Measurements from ENCODE around the gene BCL2L1.
"Not testable (repeated sequence)": the region's sequence is repeated elsewhere in the genome, so short reads cannot be mapped to it uniquely, and the experiment has no call there.

The BCL2L1 gene

GRCh38 chr20:31674895-31675827 lies 47.5 kb downstream of the BCL2L1 start:
- no peak for DNase-seq (ENCODE audit: low read depth, low spot score)

DNA sequence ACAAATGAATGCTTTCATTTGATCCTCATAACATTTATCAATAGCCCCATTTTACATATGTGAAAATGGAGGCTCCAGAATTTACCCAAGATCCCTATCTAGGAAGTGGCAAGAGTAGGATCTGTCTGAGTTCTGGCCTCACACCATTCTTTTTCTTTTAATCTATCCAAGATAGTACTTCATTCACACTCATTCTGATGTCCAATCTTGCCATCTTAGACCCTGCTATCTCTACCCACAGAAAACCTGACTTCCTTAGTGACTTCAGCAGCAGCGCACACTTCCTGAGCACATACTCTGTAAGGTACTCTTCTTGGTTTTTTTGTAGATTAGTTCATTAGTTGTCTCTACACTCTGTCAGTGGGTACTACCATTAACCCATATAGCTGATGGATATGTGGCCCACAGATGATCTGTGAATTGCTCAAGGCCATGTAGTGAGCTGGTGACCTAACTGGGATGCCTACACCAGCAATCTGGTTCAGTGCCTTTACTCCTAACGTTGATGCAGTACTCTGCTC lies 48.7 kb downstream of the BCL2L1 start:
- DNase-seq (ENCODE audit: low read depth, low spot score): no peak

DNA sequence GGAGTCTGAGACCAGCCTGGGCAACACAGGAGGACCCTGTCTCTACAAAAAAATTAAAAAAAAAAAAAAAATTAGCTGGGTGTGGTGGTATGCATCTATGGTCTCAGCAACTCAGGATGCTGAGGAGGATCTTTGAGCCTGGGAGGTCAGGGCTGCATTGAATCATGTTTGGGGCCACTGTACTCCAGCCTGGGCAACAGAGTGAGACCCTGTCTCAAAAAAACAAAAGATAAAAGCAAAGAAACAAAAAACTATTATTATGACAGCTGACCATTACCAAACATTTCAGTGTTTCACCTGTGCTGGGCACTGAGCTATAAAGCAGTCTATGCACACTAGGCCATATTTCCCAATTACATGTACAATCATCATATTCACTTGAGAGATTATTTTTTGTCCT lies 49.2 kb downstream of the BCL2L1 start:
- DNase-seq (ENCODE audit: low read depth, low spot score): no peak

GRCh38 chr20:31671324-31671723 lies 51.3 kb downstream of the BCL2L1 start:
- DNase-seq (ENCODE audit: low read depth, low spot score): no peak

- no peak for DNase-seq (ENCODE audit: low read depth, low spot score)
Observed at GRCh38 chr20:31670371-31671228, 52.1 kb downstream of the BCL2L1 start.

DNA sequence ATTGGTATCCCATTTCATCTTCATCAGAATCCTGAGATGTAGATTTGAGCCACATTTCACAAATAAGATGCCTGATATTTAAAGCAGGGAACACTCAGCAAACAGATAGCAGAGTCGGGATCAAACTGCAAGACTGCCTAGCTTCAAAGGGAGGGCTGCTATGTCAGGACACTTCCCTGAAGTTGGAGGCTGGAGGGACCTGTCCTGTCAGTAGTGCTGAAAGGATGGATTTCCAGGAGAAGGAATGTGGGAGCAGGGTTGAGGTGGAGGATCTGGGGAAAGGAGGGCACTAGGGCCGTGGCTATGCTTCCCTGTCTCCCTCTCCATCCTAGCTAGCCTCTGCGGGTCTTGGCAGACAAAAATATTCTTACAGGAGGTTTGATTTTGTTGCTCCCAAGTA lies 52.8 kb downstream of the BCL2L1 start:
- no peak for DNase-seq (ENCODE audit: low read depth, low spot score)

GRCh38 chr20:31668944-31669343 lies 53.7 kb downstream of the BCL2L1 start:
- not testable (repeated sequence) for DNase-seq (ENCODE audit: low read depth, low spot score)

DNA sequence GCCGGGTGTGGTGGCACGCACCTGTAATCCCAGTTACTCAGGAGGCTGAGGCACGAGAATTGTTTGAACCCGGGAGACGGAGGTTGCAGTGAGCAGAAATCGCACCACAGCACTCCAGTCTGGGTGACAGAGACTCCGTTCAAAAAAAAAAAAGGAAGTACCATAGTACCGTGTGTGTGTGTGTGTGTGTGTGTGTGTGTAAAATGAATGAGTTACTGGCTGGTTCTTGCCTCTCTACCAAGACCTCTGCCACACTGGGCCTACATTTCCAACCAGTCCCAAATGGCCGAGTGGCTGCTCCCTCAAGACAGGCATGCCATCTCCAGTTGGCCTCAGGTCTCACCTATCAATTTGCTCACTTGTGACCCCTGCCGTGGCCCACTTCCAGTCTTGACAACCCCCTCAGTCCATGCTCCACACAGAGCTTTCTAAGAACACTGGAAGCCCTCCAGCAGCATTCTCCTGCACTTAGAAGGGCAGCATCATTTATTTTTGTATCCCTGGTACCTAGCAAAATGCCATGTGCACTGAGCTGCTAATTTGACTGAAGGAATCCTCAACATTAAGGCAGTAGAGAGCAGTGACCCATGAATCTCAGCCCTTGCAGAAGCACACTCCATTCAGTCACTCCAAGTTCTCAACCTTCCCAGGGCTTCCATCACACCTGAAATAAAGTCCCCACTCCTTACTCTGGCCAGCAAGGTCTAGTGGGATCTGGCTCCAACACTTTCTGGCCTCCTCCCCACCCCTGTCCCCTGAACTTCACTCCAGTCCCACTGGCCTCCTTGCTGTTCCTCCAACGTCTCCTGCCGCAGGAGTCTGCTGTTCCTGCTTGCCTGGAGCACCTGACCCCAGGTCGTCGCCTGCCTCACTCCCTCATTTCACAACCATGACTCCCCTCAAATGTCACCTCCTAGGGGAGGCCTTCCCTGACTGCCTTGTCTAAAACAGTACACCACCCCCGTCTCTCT lies 55.1 kb downstream of the BCL2L1 start:
- DNase-seq (ENCODE audit: low read depth, low spot score): no peak

- DNase-seq (ENCODE audit: low read depth, low spot score): no peak
Observed at GRCh38 chr20:31666258-31667042, 56.2 kb downstream of the BCL2L1 start.

- no peak for DNase-seq (ENCODE audit: low read depth, low spot score)
Observed at GRCh38 chr20:31665753-31666152, 56.9 kb downstream of the BCL2L1 start.

DNA sequence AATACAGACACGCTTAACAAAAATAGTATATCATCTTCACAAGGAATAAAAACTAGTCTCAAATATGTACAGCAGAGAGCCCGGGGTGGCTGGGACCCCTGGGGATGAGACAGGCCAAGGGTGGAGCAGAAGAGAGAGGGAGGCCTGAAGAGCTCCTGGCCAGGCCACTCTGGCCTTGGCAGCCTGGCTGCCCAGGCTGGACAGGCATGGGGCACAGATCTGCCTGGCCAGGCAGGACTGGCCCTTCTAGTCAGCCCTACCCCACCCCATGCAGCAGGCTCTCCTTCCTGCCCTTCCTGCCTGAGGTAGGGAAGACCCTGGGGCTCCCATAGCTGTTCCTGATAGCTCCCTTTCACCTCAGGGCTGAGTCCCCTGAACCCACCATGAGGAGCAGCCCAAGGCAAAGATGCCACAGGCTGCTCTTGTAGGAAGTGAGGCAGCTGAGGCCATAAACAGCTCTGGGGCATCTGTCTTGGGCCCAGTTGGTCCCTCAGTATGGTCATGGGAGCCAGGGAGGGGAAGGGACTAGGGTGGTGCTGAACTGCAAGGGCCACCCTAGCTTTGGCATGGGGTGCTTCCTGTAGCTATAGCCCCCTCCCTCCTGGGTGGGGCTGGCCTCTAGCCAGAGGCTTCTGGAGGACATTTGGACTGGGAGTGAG lies 57.8 kb downstream of the BCL2L1 start:
- no peak for DNase-seq (ENCODE audit: low read depth, low spot score)

GRCh38 chr20:31663838-31664695 lies 58.6 kb downstream of the BCL2L1 start:
- no peak for DNase-seq (ENCODE audit: low read depth, low spot score)

GRCh38 chr20:31663524-31663837 lies 59.2 kb downstream of the BCL2L1 start:
- DNase-seq (ENCODE audit: low read depth, low spot score): no peak

DNA sequence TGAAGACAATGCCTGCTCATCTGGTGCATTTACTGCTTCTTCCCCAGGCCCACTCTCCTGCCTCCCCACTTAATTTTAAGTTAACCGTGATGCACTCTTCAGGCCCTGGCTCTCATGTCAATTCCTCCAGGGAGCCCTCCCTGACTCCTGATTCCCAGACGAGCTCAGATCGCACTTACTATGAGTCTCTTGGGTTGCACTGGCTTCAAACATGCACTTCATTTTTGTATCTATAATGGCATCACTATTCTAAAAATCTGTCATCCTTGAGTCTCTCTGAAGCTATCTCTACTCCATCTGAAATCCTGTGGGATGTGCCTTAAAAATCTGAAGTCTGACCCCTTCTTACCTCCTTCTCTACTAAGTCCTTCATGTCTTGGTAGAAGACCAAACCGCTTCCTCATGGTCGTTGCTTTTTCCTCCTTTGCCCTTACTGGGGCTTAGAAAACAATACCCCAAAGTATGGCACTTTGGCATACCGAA lies 60.3 kb downstream of the BCL2L1 start:
- no peak for DNase-seq (ENCODE audit: low read depth, low spot score)

DNA sequence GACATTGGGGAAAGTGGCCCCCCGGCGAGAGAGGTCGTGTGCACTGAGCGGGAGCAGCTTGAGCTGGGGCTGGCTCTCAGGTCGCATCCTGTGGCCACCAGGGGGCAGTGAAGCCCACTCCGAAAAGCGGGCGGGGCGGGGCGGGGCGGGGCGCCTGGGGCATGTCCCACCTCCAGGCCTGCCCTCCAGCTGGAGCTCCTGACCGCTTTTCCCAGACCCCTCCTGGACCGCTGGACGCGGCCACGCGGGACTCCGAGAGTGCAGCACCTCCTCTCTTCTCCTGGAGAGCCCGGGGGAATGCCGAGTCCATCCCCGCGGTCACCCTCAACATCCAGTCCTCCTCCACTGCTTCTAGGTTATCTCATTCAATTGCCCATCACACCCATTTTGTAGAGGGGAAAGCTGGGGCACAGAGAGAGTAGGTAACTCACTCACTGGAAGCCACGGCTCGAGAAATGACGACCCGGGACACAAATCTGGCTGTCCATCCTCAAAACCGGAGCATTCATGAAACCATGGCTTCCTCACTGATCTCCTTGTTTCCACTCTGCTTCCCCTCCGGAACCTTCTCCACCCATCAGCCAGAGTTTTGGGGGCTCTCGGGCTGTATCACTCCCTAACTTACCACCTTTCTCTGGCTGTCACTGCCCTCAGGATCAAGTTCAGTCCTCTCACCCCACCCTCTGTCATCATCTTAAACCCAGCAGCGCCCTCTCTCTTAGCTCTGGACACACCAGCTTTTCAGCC lies 60.9 kb downstream of the BCL2L1 start:
- DNase-seq (ENCODE audit: low read depth, low spot score): no peak

GRCh38 chr20:31654534-31654933 lies 68.1 kb downstream of the BCL2L1 start:
- DNase-seq (ENCODE audit: low read depth, low spot score): no peak

GRCh38 chr20:31653561-31653960 lies 69.1 kb downstream of the BCL2L1 start:
- DNase-seq (ENCODE audit: low read depth, low spot score): no peak

DNA sequence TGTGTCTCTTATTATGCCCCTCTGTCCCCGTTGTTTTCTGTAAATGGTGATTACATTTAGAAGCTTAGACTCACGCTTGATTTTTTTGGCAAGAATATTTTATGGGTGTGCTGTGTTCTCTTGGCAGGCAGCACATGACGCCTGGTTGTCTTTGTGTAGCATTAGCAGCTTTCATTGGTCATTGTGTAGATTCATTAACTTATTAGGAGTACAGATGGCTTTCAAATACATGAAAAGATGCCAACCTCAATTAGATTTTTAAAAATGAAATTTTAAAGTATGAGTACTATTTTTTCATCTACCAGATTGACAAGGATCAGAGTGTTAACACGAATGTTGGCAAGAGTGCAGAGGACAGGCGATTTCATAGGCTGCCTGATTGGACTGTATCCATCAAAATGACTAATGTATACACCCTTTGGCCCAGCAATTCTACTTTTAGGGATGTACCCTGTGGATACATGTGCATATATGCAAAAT lies 69.7 kb downstream of the BCL2L1 start:
- DNase-seq (ENCODE audit: low read depth, low spot score): no peak

Measured in brain pericyte (primary cell).